ENCODE data around the gene GPR31.

The GPR31 gene

DNA sequence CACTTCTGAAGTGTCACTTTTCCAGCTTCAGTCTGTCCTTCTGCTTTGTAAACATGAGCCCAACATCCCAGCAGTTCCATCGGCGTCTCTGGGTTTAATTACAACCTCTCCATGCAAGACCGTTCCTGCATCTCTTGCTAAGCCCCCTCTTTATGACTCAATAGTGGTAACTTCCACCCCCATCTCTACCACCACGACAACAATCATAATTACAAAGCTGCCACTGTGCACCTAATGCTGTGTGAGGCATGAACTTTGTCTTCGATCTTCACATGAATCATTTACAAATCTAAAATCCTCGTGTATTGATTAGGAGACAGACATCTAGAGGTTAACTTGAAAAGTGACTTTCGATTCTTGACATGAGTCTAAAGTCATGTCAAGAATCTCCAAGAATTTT is 39.8 kb downstream of the GPR31 start:
- DNase-seq (ENCODE audit: low read depth), result no peak

- DNase-seq (ENCODE audit: low read depth), result no peak
Observed at GRCh38 chr6:167116838-167117228, 40.9 kb downstream of the GPR31 start.

GRCh38 chr6:167116109-167116837 is 41.5 kb downstream of the GPR31 start:
- DNase-seq (ENCODE audit: low read depth), result no peak

GRCh38 chr6:167115054-167115453 is 42.7 kb downstream of the GPR31 start:
- no peak for DNase-seq (ENCODE audit: low read depth)

DNA sequence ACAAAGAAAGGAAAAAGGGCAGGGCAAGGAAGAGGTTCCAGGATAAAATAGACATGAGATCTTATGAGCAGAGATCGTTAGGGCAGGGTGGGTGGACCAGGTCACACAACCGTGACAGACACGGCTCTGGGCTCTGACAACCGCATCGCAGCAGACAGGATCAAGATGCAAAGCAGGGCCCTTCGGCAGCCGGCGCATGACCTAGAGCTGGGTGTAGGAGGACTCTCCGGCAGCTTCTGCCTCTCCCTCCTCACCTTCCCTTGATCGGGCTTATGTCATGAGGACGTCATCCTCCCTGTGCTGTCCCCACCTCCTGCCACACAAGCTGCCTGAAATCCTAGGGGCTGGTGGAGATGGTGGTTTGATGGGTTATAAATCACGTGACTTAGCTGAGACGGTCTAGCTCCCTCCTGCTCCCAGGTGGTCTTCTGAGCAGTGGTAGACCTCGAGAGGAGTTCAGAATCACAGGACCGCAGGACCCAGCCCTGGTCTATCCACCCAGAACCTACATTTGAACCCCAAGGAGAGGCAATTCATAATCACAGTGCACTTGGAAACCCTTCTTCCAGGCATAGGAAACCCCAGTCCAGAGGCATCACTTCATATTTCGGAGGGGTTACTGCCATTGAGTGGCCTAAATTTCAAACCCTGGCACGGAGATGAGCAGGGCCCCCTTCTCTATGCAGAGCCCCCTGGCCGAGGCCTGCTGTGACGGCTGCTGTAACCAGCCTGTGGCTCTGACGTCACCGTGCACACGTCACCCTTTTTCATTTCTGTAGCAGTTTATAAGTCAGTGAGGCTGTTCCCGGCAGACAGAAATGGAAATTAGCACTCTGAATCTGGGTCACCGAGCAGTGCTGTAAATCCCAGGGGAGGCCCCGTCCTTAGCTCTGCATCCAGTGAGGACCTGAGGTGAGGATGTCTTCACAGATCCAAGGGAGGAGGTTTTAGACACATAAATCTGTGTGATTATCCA is 43.6 kb downstream of the GPR31 start:
- DNase-seq (ENCODE audit: low read depth), result no peak

GRCh38 chr6:167113047-167113754 is 44.6 kb downstream of the GPR31 start:
- no peak for DNase-seq (ENCODE audit: low read depth)

DNA sequence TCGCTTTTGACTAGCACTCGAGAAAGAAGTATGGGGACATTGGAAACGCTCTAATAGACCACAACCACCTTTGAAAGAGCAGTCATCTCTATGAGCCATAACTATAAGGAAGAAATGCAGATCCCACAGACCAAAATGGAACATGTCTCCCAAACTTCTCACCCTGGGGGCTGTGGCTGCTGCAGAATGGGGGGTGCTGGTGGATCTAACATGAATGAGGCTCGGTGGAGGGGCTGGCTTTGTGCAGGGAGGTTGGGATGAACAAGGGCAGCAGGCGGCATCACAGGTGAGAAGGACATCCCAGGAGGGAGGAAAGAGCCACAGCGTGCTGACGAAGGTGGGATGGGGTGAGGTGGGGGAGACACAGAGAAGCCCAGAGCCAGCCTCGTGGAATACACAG is 45.4 kb downstream of the GPR31 start:
- no peak for DNase-seq (ENCODE audit: low read depth)

- DNase-seq (ENCODE audit: low read depth), result no peak
Observed at GRCh38 chr6:167111597-167111996, 46.2 kb downstream of the GPR31 start.

GRCh38 chr6:167109651-167110050 is 48.1 kb downstream of the GPR31 start:
- no peak for DNase-seq (ENCODE audit: low read depth)

- DNase-seq (ENCODE audit: low read depth), result no peak
Observed at GRCh38 chr6:167108278-167108677, 49.5 kb downstream of the GPR31 start.

- no peak for DNase-seq (ENCODE audit: low read depth)
Observed at GRCh38 chr6:167107787-167108186, 50.0 kb downstream of the GPR31 start.

- no peak for DNase-seq (ENCODE audit: low read depth)
Observed at GRCh38 chr6:167106406-167106805, 51.4 kb downstream of the GPR31 start.

Data from stimulated activated CD8-positive, alpha-beta memory T cell treated with anti-CD3 and anti-CD28 coated beads, Interleukin-12 subunit alpha, Interleukin-12 subunit beta, amount 100 ng/mL, for 4 hours (primary cell).